Measurements from ENCODE around the gene PITRM1.
A peak's percentile ranks its signal among the peaks of the same experiment; 100 is the strongest.
"Not testable (repeated sequence)": the region's sequence is repeated elsewhere in the genome, so short reads cannot be mapped to it uniquely, and the experiment has no call there.

PITRM1 gene

GRCh38 chr10:3172446-3173170 is at the start of gene PITRM1:
Gene PITRM1 (minus strand): TSS chr10:3172782. CDS start chr10:3172772, 10 bp downstream.
- peak; percentile 91 for DNase-seq

- DNase-seq: no peak
These were observed 49.5 kb upstream of the PITRM1 start for GRCh38 chr10:3222068-3222467.

- not testable (repeated sequence) for DNase-seq
These were observed 49.0 kb upstream of the PITRM1 start for GRCh38 chr10:3221601-3222000.

GRCh38 chr10:3220853-3221252 is 48.3 kb upstream of the PITRM1 start:
- DNase-seq: no peak

- DNase-seq: not testable (repeated sequence)
These were observed 46.5 kb upstream of the PITRM1 start for GRCh38 chr10:3219021-3219628.

- no peak for DNase-seq
These were observed 45.3 kb upstream of the PITRM1 start for GRCh38 chr10:3217853-3218252.

- DNase-seq: no peak
These were observed 44.7 kb upstream of the PITRM1 start for GRCh38 chr10:3217301-3217700.

- no peak for DNase-seq
These were observed 42.7 kb upstream of the PITRM1 start for GRCh38 chr10:3215153-3215775.

- no peak for DNase-seq
These were observed 41.4 kb upstream of the PITRM1 start for GRCh38 chr10:3213758-3214515.

GRCh38 chr10:3213208-3213607 is 40.6 kb upstream of the PITRM1 start:
- DNase-seq: no peak

- no peak for DNase-seq
These were observed 37.8 kb upstream of the PITRM1 start for GRCh38 chr10:3210251-3210877.

GRCh38 chr10:3208481-3209406 is 36.2 kb upstream of the PITRM1 start:
- DNase-seq: no peak

GRCh38 chr10:3207351-3207750 is 34.8 kb upstream of the PITRM1 start:
- DNase-seq: no peak

GRCh38 chr10:3206511-3207157 is 34.1 kb upstream of the PITRM1 start:
- DNase-seq: no peak

- no peak for DNase-seq
These were observed 31.4 kb upstream of the PITRM1 start for GRCh38 chr10:3203972-3204371.

- DNase-seq: no peak
These were observed 30.6 kb upstream of the PITRM1 start for GRCh38 chr10:3203016-3203811.

- DNase-seq: no peak
These were observed 29.2 kb upstream of the PITRM1 start for GRCh38 chr10:3201796-3202195.

- no peak for DNase-seq
These were observed 26.9 kb upstream of the PITRM1 start for GRCh38 chr10:3199488-3199887.

GRCh38 chr10:3198900-3199299 is 26.3 kb upstream of the PITRM1 start:
- no peak for DNase-seq

- peak; percentile 28 for DNase-seq
These were observed 24.9 kb upstream of the PITRM1 start for GRCh38 chr10:3197348-3198003.

Measured in DMS153 (cell line).